Mesendoderm (in vitro differentiated cells): ENCODE measurements around the gene TIMP3.

Experiments
- DNase-seq: peaks from one replicate; pipeline ENCODE4 v3.0.0; 2013
- H2AK5ac ChIP-seq: 2 replicates; pipeline ENCODE4 v1.6.1; 2013; ENCODE audit warnings: low read length, inconsistent platforms
- H2BK120ac ChIP-seq: 2 replicates; pipeline ENCODE4 v1.6.1; 2013; ENCODE audit warnings: low read depth, mild to moderate bottlenecking, low read length, moderate library complexity, mixed read lengths
- H2BK15ac ChIP-seq: replicated peaks from 2 replicates; pipeline ENCODE4 v1.6.1; 2013; ENCODE audit warnings: low read depth, mild to moderate bottlenecking, moderate library complexity
- H2BK5ac ChIP-seq: 2 replicates; pipeline ENCODE4 v1.6.1; 2013; ENCODE audit warnings: low read length, inconsistent platforms
- H3K18ac ChIP-seq: 2 replicates; pipeline ENCODE4 v1.6.1; 2013; ENCODE audit warnings: mild to moderate bottlenecking, low read length, mixed read lengths
- H3K23ac ChIP-seq: one replicate; pipeline ENCODE4 v1.6.1; 2013; ENCODE audit warnings: low read length
- H3K27ac ChIP-seq: 2 replicates; pipeline ENCODE4 v1.5.1; 2013; ENCODE audit warnings: low read depth, mild to moderate bottlenecking, inconsistent platforms, low read length, moderate library complexity
- H3K27me3 ChIP-seq: 2 replicates; pipeline ENCODE4 v1.6.1; 2013; ENCODE audit warnings: low read length, control low read depth, mild to moderate bottlenecking, inconsistent platforms; ENCODE audit not compliant: insufficient read depth, poor library complexity
- H3K36me3 ChIP-seq: 2 replicates; pipeline ENCODE4 v1.6.1; 2013; ENCODE audit warnings: low read length, inconsistent platforms; ENCODE audit not compliant: control insufficient read depth, insufficient read depth
- H3K4ac ChIP-seq: one replicate; pipeline ENCODE4 v1.6.1; 2013; ENCODE audit warnings: low read depth, mild to moderate bottlenecking, low read length, moderate library complexity
- H3K4me1 ChIP-seq: 2 replicates; pipeline ENCODE4 v1.6.1; 2013; ENCODE audit warnings: low read depth, low read length, inconsistent platforms; ENCODE audit not compliant: control insufficient read depth
- H3K4me2 ChIP-seq: 2 replicates; pipeline ENCODE4 v1.6.1; 2013; ENCODE audit warnings: low read length
- H3K4me3 ChIP-seq: 2 replicates; pipeline ENCODE4 v1.5.1; 2013; ENCODE audit warnings: mild to moderate bottlenecking, low read length
- H3K56ac ChIP-seq: one replicate; pipeline ENCODE4 v1.6.1; 2013; ENCODE audit warnings: low read length
- H3K79me1 ChIP-seq: 2 replicates; pipeline ENCODE4 v1.6.1; 2013; ENCODE audit warnings: low read length, inconsistent platforms
- H3K79me2 ChIP-seq: 2 replicates; pipeline ENCODE4 v1.6.1; 2013; ENCODE audit warnings: mild to moderate bottlenecking, low read length; ENCODE audit not compliant: control insufficient read depth, insufficient read depth
- H3K9ac ChIP-seq: 2 replicates; pipeline ENCODE4 v1.6.1; 2013; ENCODE audit warnings: low read length, inconsistent platforms
- H4K5ac ChIP-seq: one replicate; pipeline ENCODE4 v1.6.1; 2013; ENCODE audit warnings: low read length
- H4K8ac ChIP-seq: one replicate; pipeline ENCODE4 v1.6.1; 2013; ENCODE audit warnings: low read depth, mild to moderate bottlenecking, control low read depth, low read length, moderate library complexity
- WGBS: extraction: QIAGEN DNeasy Blood & Tissue Kit; methylation state at CpG from one replicate; pipeline ENCODE4 v1.1.7; 2013; ENCODE audit warnings: low lambda C conversion rate, missing lambda C conversion rate; ENCODE audit not compliant: insufficient coverage; ENCODE audit errors: extremely low coverage; 5-methylcytosine and 5-hydroxymethylcytosine counted together

Gene TIMP3

DNA sequence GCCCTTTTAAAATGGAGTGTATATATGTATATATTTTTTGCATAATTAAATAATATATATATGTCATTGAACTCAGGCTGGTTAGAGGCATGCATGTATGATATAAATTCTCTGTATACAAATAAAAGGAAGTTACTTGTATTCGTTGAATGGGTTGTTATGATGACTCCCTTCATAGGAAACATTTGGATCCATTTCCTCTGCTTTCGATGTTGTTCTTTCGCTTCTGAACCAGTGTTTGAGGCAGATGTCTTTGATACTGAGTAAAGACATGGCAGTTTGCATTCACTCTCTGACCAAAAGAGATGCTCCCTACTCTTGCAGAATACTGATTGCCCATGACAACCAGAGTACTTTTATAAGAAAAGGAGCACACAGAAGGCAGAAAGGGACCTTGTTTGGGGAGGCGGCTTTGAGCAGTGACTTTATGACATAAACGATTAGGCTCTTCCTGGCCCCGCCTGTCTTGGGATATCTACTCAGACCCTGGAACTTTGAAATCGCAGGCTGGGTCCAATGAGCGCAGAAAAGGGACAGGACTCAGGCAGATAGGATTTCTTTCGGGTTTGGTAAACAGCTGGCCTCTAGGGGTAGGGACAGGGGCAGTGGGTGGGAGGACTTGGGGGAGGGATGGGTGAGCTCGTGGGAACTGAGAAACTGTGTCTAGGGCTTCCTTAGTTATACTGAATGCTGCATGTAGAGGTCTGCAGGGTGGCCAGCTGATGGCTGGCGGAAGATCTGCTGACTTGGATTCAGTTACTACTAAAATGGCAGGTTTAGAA, 23.2 kb downstream of the TIMP3 start:
- H3K23ac ChIP-seq, result no peak overlapping the region
- H3K18ac ChIP-seq, result no peak overlapping the region
- H2BK5ac ChIP-seq, result no peak overlapping the region
- H3K4me2 ChIP-seq, result no peak overlapping the region
- H3K36me3 ChIP-seq, result no peaks in the 10 kb centered on the region
- H3K27ac ChIP-seq, result no peak overlapping the region
- no peaks in the 10 kb centered on the region for H3K27me3 ChIP-seq
- H2BK120ac ChIP-seq, result no peak overlapping the region
- H4K8ac ChIP-seq, result no peak overlapping the region
- no peak overlapping the region for H2BK15ac ChIP-seq
- no peak overlapping the region for H4K5ac ChIP-seq
- no peak for DNase-seq
- no peak overlapping the region for H3K9ac ChIP-seq
- no peaks in the 10 kb centered on the region for H3K79me2 ChIP-seq
- no peak overlapping the region for H3K56ac ChIP-seq
- H3K4me1 ChIP-seq, result no peaks in the 10 kb centered on the region
- H3K4me3 ChIP-seq, result no peak overlapping the region
- H3K79me1 ChIP-seq, result no peaks in the 10 kb centered on the region
- no CpG with 5 or more reads among the region's 11 CpGs for WGBS
- H2AK5ac ChIP-seq, result no peak overlapping the region
- H3K4ac ChIP-seq, result no peak overlapping the region

DNA sequence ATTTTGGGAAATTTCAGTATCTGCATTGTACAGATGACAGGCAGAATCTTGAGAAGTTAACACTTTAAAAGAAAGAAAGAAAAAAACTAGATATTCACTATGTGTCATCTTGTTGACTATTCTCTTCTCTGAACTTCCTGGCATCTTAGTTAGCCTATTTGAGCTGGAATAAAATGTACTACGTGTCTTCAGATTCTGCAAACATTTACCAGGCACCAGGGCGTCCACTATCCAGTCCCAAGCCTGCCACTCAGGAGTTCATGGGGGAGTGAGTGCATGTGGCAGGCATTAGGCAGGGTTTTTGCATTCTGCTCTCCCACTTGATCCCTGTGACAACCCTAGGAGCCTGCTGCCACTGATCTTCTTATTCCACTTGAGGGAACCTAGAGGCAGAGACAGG, 25.0 kb downstream of the TIMP3 start:
- Histone ChIP-seq H3K9ac (no peak overlapping the region), H2AK5ac (no peak overlapping the region), H2BK5ac (no peak overlapping the region), H3K4me3 (no peak overlapping the region), H3K79me1 (no peaks in the 10 kb centered on the region), H3K36me3 (no peaks in the 10 kb centered on the region), H4K5ac (no peak overlapping the region), H3K4me1 (peaks cover 2% of the 10 kb centered on the region), H3K79me2 (no peaks in the 10 kb centered on the region), H3K23ac (no peak overlapping the region), H3K27ac (no peak overlapping the region), H2BK15ac (no peak overlapping the region), H4K8ac (no peak overlapping the region), H3K18ac (no peak overlapping the region), H3K56ac (no peak overlapping the region), H3K27me3 (no peaks in the 10 kb centered on the region), H3K4me2 (no peak overlapping the region), H2BK120ac (no peak overlapping the region), H3K4ac (no peak overlapping the region)
- DNase-seq, result no peak
- WGBS, result no CpG with 5 or more reads among the region's 2 CpGs

DNA sequence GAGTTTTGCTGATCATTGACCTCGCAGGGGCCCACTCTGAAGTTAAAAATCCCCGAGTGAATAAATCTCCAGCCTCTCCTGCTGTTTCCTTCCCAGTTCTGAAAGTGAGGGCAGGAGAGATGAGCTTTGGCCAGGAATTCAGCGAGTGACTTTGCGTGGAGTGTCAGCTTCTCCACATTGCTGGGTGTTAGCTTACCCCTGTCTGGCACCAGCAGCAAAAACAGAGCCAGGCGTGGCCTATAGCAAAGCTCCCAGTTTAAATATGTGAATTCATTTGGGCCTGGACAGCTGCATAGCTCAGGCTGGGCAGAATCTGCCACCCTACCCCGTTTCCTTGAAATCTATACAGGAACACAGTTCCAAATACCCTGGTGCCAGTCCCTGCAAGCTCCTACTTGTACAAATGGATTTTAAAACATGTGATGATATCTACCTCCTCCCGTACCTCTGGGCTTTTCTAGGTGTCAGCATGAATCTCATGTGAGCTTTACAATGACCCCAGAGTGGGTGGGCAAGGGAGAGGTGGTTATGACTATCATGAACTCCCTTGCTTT, 25.6 kb downstream of the TIMP3 start:
- Histone ChIP-seq H3K4me2 (no peak overlapping the region), H3K4me3 (no peak overlapping the region), H3K36me3 (no peaks in the 10 kb centered on the region), H3K4me1 (peaks cover 2% of the 10 kb centered on the region), H3K27me3 (no peaks in the 10 kb centered on the region), H3K79me2 (no peaks in the 10 kb centered on the region), H4K8ac (no peak overlapping the region), H3K56ac (no peak overlapping the region), H2BK120ac (no peak overlapping the region), H3K18ac (no peak overlapping the region), H3K79me1 (no peaks in the 10 kb centered on the region), H2BK15ac (no peak overlapping the region), H4K5ac (no peak overlapping the region), H3K23ac (no peak overlapping the region), H3K27ac (no peak overlapping the region), H3K9ac (no peak overlapping the region), H3K4ac (no peak overlapping the region), H2BK5ac (no peak overlapping the region), H2AK5ac (no peak overlapping the region)
- WGBS, result no CpG with 5 or more reads among the region's 7 CpGs
- DNase-seq, result no peak

DNA sequence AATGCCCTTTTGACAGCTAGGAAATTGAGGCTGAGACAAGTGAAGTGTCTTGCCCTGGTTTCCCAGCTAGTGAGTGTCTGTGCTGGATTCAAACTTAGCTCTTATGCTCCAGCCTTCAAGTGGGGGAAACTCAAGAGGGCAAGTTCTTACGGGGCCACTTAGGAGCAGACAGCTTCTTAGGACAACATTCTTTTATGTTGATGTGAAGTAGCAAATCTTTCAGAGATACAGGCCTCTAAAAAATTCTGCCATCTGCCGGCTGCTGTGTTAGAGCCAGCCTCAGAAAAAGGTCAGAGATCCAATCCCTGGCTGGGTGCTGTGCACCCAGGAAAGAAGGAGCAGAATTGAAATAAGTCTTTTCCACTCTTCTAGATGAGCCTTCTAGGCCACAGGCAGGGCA, 26.6 kb downstream of the TIMP3 start:
- Histone ChIP-seq H3K18ac (no peak overlapping the region), H2BK15ac (no peak overlapping the region), H3K4ac (no peak overlapping the region), H3K23ac (no peak overlapping the region), H3K27me3 (no peaks in the 10 kb centered on the region), H3K79me1 (no peaks in the 10 kb centered on the region), H3K4me1 (peaks cover 2% of the 10 kb centered on the region), H2AK5ac (no peak overlapping the region), H2BK120ac (no peak overlapping the region), H3K56ac (no peak overlapping the region), H2BK5ac (no peak overlapping the region), H3K27ac (no peak overlapping the region), H4K8ac (no peak overlapping the region), H3K9ac (no peak overlapping the region), H3K36me3 (no peaks in the 10 kb centered on the region), H3K4me3 (no peak overlapping the region), H3K4me2 (no peak overlapping the region), H4K5ac (no peak overlapping the region), H3K79me2 (no peaks in the 10 kb centered on the region)
- no CpG with 5 or more reads among the region's 2 CpGs for WGBS
- no peak for DNase-seq

DNA sequence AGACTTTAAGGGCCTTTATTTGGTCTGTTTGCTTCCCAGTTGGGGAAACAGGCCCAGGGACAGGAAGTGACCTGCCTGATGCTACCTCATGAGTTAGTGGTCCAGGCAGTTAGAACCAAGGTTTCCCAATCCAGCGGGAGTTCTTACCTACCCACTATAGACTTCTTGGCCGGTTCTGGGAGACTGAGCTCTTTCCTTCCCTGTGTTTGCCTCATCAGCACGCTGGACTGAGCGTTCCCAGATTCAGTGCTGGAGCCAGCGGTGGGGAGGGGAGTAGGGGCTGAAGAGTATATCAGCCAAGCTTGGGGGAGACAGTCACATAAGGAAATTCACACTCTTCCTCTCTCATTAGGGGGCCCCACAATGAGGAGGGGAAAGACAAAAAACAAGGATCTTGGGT, 27.1 kb downstream of the TIMP3 start:
- DNase-seq, result no peak
- Histone ChIP-seq H4K5ac (no peak overlapping the region), H2BK5ac (no peak overlapping the region), H2AK5ac (no peak overlapping the region), H3K4me3 (no peak overlapping the region), H3K18ac (no peak overlapping the region), H3K4me2 (no peak overlapping the region), H3K56ac (no peak overlapping the region), H3K27ac (no peak overlapping the region), H4K8ac (no peak overlapping the region), H2BK120ac (no peak overlapping the region), H3K23ac (no peak overlapping the region), H3K9ac (no peak overlapping the region), H3K79me2 (no peaks in the 10 kb centered on the region), H2BK15ac (no peak overlapping the region), H3K27me3 (no peaks in the 10 kb centered on the region), H3K79me1 (no peaks in the 10 kb centered on the region), H3K4me1 (peaks cover 2% of the 10 kb centered on the region), H3K4ac (no peak overlapping the region), H3K36me3 (no peaks in the 10 kb centered on the region)
- no CpG with 5 or more reads among the region's 5 CpGs for WGBS

DNA sequence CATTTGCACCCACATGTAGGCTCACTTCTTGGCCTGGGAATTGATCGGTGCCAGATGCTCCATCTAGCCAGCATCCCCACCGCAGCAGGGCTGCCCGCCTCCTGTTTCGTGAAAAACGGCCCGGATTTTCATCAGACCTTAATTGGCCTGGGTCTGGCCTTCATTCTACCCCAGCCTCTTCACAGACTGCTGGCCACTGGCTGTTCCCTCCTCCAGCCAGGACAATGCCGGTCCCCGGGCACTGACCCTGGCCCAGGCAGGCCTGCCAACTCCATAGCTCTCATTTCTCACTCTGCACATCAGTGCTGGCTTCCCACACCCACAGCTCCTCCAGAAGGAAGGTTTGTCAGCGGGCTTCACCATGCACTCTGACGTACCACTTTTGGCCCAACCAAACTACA, 27.9 kb downstream of the TIMP3 start:
- WGBS, result no CpG with 5 or more reads among the region's 10 CpGs

More for the DNA sequence above, 27.9 kb downstream of the TIMP3 start:
- Histone ChIP-seq H3K4me1 (peaks cover 2% of the 10 kb centered on the region), H3K4me2 (no peak overlapping the region), H3K18ac (no peak overlapping the region), H3K36me3 (no peaks in the 10 kb centered on the region), H2BK15ac (no peak overlapping the region), H3K79me2 (no peaks in the 10 kb centered on the region), H3K56ac (no peak overlapping the region), H3K27ac (no peak overlapping the region), H3K27me3 (no peaks in the 10 kb centered on the region), H3K4me3 (no peak overlapping the region), H2BK120ac (no peak overlapping the region), H3K23ac (no peak overlapping the region), H2AK5ac (no peak overlapping the region), H3K9ac (no peak overlapping the region), H3K79me1 (no peaks in the 10 kb centered on the region), H2BK5ac (no peak overlapping the region), H4K5ac (no peak overlapping the region), H3K4ac (no peak overlapping the region), H4K8ac (no peak overlapping the region)
- DNase-seq, result no peak
